ENCODE data around the gene ADAMTS3.
"Not testable (repeated sequence)": the region's sequence is repeated elsewhere in the genome, so short reads cannot be mapped to it uniquely, and the experiment has no call there.

Gene ADAMTS3

GRCh38 chr4:72430988-72431387 is 138.0 kb downstream of the ADAMTS3 start:
- Histone ChIP-seq H3K36me3 (ENCODE audit: insufficient read depth, low read length) (no peaks in the 10 kb centered on the region), H3K9ac (ENCODE audit: low read depth, low read length) (no peak overlapping the region), H3K4me1 (ENCODE audit: insufficient read depth, low read length) (no peaks in the 10 kb centered on the region), H3K9me3 (ENCODE audit: control insufficient read depth, insufficient read depth, low read length) (no peaks in the 10 kb centered on the region)

GRCh38 chr4:72430050-72430449 is 139.0 kb downstream of the ADAMTS3 start:
- Histone ChIP-seq H3K4me1 (ENCODE audit: insufficient read depth, low read length) (no peaks in the 10 kb centered on the region), H3K9ac (ENCODE audit: low read depth, low read length) (no peak overlapping the region), H3K36me3 (ENCODE audit: insufficient read depth, low read length) (no peaks in the 10 kb centered on the region), H3K9me3 (ENCODE audit: control insufficient read depth, insufficient read depth, low read length) (no peaks in the 10 kb centered on the region)

GRCh38 chr4:72429397-72429889 is 139.6 kb downstream of the ADAMTS3 start:
- H3K9ac ChIP-seq (ENCODE audit: low read depth, low read length), result no peak overlapping the region
- H3K4me1 ChIP-seq (ENCODE audit: insufficient read depth, low read length), result no peaks in the 10 kb centered on the region
- no peaks in the 10 kb centered on the region for H3K9me3 ChIP-seq (ENCODE audit: control insufficient read depth, insufficient read depth, low read length)
- no peaks in the 10 kb centered on the region for H3K36me3 ChIP-seq (ENCODE audit: insufficient read depth, low read length)

DNA sequence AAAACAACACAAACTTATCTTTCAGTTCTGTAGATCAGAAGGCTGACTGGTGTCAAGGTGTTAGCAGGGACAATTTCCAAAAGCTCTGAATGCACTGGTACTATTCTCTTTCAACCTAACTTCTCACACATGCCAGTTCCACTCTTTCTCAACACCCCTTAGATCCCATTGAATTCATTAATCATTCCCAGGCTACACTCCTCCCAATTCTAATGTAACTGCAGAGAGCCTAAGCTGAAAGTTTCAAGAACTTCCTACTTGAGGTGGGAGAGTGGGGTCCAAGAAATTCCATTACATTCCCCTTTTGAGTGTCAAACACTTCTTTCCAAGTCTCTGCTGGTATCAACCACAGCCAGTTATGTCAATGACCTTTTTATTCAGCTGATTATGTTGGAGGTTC is 142.0 kb downstream of the ADAMTS3 start:
- H3K36me3 ChIP-seq (ENCODE audit: insufficient read depth, low read length), result no peaks in the 10 kb centered on the region
- H3K4me1 ChIP-seq (ENCODE audit: insufficient read depth, low read length), result no peaks in the 10 kb centered on the region

GRCh38 chr4:72425908-72426307 is 143.1 kb downstream of the ADAMTS3 start:
- not testable (repeated sequence) for H3K9me3 ChIP-seq (ENCODE audit: control insufficient read depth, insufficient read depth, low read length); H3K9ac ChIP-seq (ENCODE audit: low read depth, low read length); H3K36me3 ChIP-seq (ENCODE audit: insufficient read depth, low read length); H3K4me1 ChIP-seq (ENCODE audit: insufficient read depth, low read length)

More for the DNA sequence above, 142.0 kb downstream of the ADAMTS3 start:
- H3K9ac ChIP-seq (ENCODE audit: low read depth, low read length), result no peak overlapping the region
- H3K9me3 ChIP-seq (ENCODE audit: control insufficient read depth, insufficient read depth, low read length), result no peaks in the 10 kb centered on the region

DNA sequence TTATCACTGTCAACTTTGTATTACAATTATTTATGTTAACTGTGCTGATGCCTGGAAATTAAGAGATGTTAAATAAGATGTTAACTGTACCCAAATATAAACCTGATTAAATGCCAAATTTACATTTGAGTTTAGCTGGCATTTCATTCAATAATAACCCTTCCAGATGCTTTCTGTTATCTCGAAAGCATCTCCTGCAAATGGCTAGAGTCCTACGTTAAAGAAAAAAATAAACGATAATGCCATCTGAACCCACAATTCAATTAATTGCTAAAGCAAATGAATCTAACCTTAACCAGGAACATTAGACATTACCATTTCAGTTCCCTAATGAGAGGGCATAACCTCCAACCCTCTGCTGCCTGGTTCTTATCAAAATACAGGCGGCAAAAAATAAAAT is 145.0 kb downstream of the ADAMTS3 start:
- Histone ChIP-seq H3K9ac (ENCODE audit: low read depth, low read length) (no peak overlapping the region), H3K36me3 (ENCODE audit: insufficient read depth, low read length) (no peaks in the 10 kb centered on the region), H3K9me3 (ENCODE audit: control insufficient read depth, insufficient read depth, low read length) (no peaks in the 10 kb centered on the region), H3K4me1 (ENCODE audit: insufficient read depth, low read length) (no peaks in the 10 kb centered on the region)

- no peaks in the 10 kb centered on the region for H3K4me1 ChIP-seq (ENCODE audit: insufficient read depth, low read length)
- H3K9ac ChIP-seq (ENCODE audit: low read depth, low read length), result no peak overlapping the region
- H3K36me3 ChIP-seq (ENCODE audit: insufficient read depth, low read length), result no peaks in the 10 kb centered on the region
- no peaks in the 10 kb centered on the region for H3K9me3 ChIP-seq (ENCODE audit: control insufficient read depth, insufficient read depth, low read length)
These were observed 146.6 kb downstream of the ADAMTS3 start for GRCh38 chr4:72422416-72422815.

GRCh38 chr4:72418458-72418857 is 150.6 kb downstream of the ADAMTS3 start:
- Histone ChIP-seq H3K9ac (ENCODE audit: low read depth, low read length) (no peak overlapping the region), H3K9me3 (ENCODE audit: control insufficient read depth, insufficient read depth, low read length) (no peaks in the 10 kb centered on the region), H3K4me1 (ENCODE audit: insufficient read depth, low read length) (no peaks in the 10 kb centered on the region), H3K36me3 (ENCODE audit: insufficient read depth, low read length) (no peaks in the 10 kb centered on the region)

DNA sequence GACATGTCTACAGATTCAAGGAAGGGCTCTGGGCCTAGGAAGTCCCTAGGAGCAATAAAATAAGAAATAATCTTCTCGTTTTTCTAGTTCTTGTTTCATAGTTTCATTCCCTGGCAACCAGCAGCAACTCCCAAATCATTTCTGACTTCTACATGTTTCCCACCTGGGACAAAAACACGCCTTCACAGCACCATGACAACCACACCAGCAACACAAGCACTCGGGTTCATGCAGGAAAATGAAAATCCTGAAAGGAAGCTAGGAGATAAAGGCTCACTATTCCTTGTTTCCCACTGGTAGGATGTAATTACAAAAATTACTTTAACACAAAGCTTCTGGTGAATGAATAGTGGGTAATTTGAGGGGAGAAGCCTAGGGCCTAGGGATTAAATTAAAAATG is 158.9 kb downstream of the ADAMTS3 start:
- Histone ChIP-seq H3K4me1 (ENCODE audit: insufficient read depth, low read length) (no peaks in the 10 kb centered on the region), H3K36me3 (ENCODE audit: insufficient read depth, low read length) (no peaks in the 10 kb centered on the region), H3K9ac (ENCODE audit: low read depth, low read length) (no peak overlapping the region), H3K9me3 (ENCODE audit: control insufficient read depth, insufficient read depth, low read length) (no peaks in the 10 kb centered on the region)

GRCh38 chr4:72408568-72408967 is 160.5 kb downstream of the ADAMTS3 start:
- Histone ChIP-seq H3K36me3 (ENCODE audit: insufficient read depth, low read length) (no peaks in the 10 kb centered on the region), H3K9me3 (ENCODE audit: control insufficient read depth, insufficient read depth, low read length) (no peaks in the 10 kb centered on the region), H3K9ac (ENCODE audit: low read depth, low read length) (no peak overlapping the region), H3K4me1 (ENCODE audit: insufficient read depth, low read length) (no peaks in the 10 kb centered on the region)

DNA sequence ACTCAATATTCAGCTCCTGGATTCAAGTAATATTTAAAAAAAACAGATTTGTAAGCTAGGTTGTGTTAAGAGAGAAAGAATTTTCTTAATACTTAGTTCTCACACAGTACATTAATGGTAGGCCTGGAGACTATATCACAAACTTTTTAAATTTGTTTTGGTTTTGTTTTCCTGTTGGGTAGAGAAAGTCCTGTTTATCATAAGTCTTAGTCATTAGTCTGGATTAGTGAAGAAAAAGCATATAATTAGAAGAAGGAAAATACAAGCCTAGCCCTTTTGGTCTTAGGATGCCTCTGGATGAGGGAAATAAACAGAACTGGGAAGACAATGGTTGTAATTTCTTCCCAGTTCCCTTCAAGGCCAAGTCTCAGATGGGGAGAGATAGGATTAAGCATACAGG is 163.6 kb downstream of the ADAMTS3 start:
- Histone ChIP-seq H3K9me3 (ENCODE audit: control insufficient read depth, insufficient read depth, low read length) (no peaks in the 10 kb centered on the region), H3K9ac (ENCODE audit: low read depth, low read length) (no peak overlapping the region), H3K4me1 (ENCODE audit: insufficient read depth, low read length) (no peaks in the 10 kb centered on the region), H3K36me3 (ENCODE audit: insufficient read depth, low read length) (no peaks in the 10 kb centered on the region)

GRCh38 chr4:72397314-72397713 is 171.7 kb downstream of the ADAMTS3 start:
- H3K36me3 ChIP-seq (ENCODE audit: insufficient read depth, low read length), result no peaks in the 10 kb centered on the region
- no peaks in the 10 kb centered on the region for H3K9me3 ChIP-seq (ENCODE audit: control insufficient read depth, insufficient read depth, low read length)
- peaks cover 11% of the 10 kb centered on the region for H3K4me1 ChIP-seq (ENCODE audit: insufficient read depth, low read length)
- H3K9ac ChIP-seq (ENCODE audit: low read depth, low read length), result no peak overlapping the region

GRCh38 chr4:72394012-72394663 is 174.9 kb downstream of the ADAMTS3 start:
- no peaks in the 10 kb centered on the region for H3K9me3 ChIP-seq (ENCODE audit: control insufficient read depth, insufficient read depth, low read length)
- H3K9ac ChIP-seq (ENCODE audit: low read depth, low read length), result no peak overlapping the region
- no peaks in the 10 kb centered on the region for H3K36me3 ChIP-seq (ENCODE audit: insufficient read depth, low read length)
- H3K4me1 ChIP-seq (ENCODE audit: insufficient read depth, low read length), result peaks cover 11% of the 10 kb centered on the region

DNA sequence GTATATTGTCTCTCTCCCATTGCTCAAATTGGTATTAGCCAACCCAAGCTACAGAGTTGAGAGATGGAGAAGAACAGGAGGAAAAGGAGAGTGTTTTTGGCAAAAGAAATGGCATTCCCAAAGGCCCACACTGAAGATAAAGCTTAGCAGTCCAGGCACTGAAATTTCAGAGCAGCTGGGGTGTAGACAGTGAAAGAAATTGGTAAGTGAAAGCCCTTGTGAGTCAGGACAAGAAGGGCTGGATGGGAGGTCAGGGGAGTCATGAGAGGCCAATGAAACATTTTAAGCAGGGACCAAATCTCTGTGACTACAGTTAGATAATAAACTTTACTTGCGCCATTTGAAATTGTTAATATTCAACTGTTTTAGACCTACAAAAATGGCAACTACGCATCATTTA is 177.7 kb downstream of the ADAMTS3 start:
- H3K9ac ChIP-seq (ENCODE audit: low read depth, low read length), result no peak overlapping the region
- H3K9me3 ChIP-seq (ENCODE audit: control insufficient read depth, insufficient read depth, low read length), result no peaks in the 10 kb centered on the region
- H3K4me1 ChIP-seq (ENCODE audit: insufficient read depth, low read length), result peaks cover 11% of the 10 kb centered on the region
- H3K36me3 ChIP-seq (ENCODE audit: insufficient read depth, low read length), result no peaks in the 10 kb centered on the region

- Histone ChIP-seq H3K4me1 (ENCODE audit: insufficient read depth, low read length) (peaks cover 11% of the 10 kb centered on the region), H3K36me3 (ENCODE audit: insufficient read depth, low read length) (no peaks in the 10 kb centered on the region), H3K9me3 (ENCODE audit: control insufficient read depth, insufficient read depth, low read length) (no peaks in the 10 kb centered on the region), H3K9ac (ENCODE audit: low read depth, low read length) (no peak overlapping the region)
These were observed 178.6 kb downstream of the ADAMTS3 start for GRCh38 chr4:72390409-72390808.

Data from ES-I3 (cell line).